AML-193 (cell line): ENCODE measurements around the gene TRAF3IP1.

Source experiments
- DNase-seq, 2 experiments: peaks; one replicate each; lab custom pipeline; 2025; lab: John Stamatoyannopoulos, UW

The TRAF3IP1 gene

GRCh38 chr2:238287737-238288649 is 32.3 kb upstream of the TRAF3IP1 start, which contains the start of gene PER2:
Gene PER2, minus strand, starts transcription at chr2:238288610. Its CDS starts 10,674 bp downstream, at chr2:238277936.
- DNase-seq, result peak; percentile 63 to 75

DNA sequence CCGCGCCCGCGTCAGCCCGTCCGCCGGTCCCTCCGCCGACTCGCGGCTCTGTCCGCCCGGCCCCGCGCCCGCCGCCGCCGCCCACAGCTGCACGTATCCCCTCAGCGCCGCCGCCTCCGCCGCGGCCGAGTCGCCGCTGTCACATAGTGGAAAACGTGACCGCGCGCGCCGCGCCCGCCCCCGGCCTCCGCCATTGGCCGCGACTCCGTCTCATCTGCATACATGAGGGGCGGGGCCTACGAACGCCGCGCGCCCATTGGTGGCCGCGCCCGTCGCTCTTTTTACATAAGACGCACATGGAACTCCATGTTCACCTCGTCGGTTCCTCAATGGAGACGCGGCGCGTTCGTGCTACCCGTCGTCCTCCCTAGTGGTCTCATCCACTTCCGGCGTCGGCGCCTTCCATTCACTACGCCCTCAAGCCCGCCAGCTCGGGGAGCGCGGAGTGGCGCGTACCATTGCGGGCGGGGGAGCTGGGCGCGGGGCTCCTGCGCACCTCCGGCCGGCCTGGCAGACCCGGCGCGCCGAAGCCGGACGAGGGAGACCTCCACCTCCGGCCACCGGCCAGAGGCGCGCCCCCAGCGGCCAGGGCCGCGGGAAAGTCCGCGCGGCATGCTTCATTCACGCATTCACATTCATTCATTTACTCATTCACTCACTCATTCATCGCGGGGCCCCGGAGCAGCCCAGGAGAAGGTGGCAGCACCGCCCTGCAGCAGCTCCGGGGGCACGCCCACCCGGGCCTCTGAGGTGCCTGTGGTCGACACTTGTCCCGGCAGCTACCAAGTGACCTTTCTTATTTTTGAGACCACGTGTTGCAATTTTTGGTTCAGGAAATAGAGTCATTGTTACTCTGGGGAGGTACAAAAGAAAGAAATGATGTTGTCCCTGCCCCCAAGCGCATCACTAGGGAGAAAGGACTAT is 31.4 kb upstream of the TRAF3IP1 start:
- DNase-seq, result peak; percentile 93 to 95

- no peak for DNase-seq
Measured at GRCh38 chr2:238289574-238289973, 30.7 kb upstream of the TRAF3IP1 start.

DNA sequence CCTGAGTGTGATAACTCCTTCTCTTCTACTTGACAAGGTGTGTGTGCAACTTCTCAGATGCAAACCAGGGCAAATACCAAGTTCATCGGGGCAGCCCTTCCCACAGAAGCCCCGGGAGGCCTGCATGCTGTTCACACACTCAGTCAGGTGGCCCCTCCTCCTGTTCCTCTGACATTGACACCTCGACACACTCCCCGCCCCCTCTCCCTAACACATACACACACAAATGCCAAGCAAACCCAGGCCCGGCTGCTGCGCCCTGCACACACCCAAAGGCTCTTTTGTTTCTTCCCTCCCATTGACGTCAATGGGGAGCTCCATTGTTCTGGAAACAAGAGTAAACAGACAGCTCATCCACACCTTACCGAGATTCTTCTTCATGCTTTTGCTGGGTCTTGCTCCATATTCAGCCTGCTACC is 30.2 kb upstream of the TRAF3IP1 start:
- DNase-seq, result no peak

DNA sequence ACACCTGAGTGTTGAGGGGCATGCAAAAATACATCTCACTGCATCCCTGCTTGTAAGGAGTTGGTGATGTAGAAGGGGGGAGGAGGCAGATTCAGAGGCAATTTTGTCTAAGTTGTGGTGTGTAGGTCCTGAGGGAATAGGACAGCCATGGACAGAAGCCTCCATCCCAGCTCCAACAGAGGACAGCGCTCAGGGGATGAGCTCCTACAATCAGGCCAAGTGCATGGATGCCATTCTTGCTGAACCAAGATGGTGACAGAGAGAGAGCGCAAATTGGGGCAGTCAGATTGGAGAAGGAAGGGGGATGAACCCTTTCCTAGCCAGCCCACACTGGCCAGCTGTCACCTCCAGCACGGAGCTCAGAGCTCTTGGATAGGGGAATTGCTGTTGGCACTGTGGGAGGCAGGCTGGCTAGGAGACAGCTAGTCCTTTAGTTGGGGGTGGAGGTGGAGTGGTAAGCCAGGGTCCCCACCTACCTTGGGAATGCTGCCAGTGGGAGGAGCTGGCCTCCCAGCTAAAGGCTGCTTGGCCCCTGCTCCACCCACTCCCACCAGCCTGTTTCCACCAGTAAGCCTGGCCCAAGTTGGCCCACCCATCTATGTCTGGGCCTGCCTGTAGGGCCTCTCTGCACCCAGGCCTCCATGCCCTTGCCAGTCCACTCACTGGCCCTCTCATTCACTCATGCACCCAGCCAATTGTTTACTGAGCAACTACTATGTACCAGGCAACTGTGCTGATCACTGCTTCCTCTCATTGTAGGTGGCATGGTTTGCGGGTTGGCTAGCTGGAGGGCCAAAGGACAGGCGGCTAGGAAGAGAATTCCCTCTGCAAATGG is 29.4 kb upstream of the TRAF3IP1 start:
- DNase-seq, result no peak

GRCh38 chr2:238291550-238292281 is 28.6 kb upstream of the TRAF3IP1 start:
- DNase-seq, result no peak

GRCh38 chr2:238294046-238294392 is 26.3 kb upstream of the TRAF3IP1 start:
- no peak for DNase-seq

DNA sequence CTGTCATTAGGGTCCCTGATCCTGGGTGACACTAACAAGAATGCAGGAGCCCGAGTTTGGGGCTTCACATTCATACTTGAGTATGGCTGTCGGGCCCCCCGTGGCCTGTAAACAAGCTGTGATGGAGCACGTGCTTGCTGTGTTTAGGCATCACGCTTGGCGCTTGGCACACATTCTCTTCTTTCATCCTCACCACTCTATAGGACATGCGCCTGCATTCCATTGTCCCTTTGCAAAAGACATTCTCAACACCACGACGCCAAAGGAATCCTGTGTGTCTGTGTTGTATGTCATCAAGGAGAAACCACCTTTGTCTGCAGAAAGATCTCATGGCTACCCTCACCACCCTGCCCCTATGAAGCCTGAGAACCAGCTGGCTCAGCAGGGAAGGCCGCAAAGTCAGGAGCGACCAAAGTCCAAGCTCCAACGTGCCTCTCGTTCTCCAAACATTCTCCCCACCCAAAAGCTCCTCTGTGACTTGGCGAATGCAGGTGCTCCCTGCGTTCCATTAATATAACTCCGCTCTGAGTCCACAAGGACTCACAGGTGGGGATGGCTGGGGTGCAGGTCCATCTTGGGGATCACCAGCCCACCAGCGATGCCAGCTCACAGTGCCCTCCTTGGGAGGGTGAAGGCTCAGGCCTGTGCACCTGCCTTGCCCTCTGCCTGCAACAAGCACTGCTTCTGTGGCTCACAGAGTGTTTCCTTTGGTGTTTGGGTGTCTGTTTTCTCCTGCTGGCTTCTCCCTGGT is 25.8 kb upstream of the TRAF3IP1 start:
- no peak for DNase-seq

- DNase-seq, result no peak
Measured at GRCh38 chr2:238295144-238296112, 24.9 kb upstream of the TRAF3IP1 start.

GRCh38 chr2:238296638-238297457 is 23.5 kb upstream of the TRAF3IP1 start:
- no peak for DNase-seq

- DNase-seq, result no peak
Measured at GRCh38 chr2:238299803-238300202, 20.5 kb upstream of the TRAF3IP1 start.

- no peak for DNase-seq
Measured at GRCh38 chr2:238302087-238302486, 18.2 kb upstream of the TRAF3IP1 start.

DNA sequence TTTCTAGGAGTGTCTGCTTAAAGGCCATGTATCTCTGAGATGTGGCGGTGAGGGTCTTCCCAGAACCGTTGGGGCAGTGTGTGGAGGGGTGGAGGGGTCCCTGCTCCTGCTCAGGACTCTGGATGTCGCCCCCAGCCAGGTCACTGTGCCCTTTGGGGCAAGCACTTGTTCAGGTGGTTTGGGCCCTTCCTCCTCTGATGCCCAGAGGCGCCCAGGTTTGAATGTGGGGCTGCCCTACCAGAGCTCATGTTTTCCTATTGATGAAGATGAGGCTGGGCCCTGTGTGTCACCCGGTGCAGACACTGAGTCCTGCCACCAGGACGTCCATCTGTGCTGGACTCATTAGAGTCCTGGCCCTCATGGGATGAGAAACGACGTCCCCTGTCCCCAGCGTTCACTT is 17.6 kb upstream of the TRAF3IP1 start:
- DNase-seq, result no peak

- DNase-seq, result no peak
Measured at GRCh38 chr2:238304116-238304515, 16.2 kb upstream of the TRAF3IP1 start.

DNA sequence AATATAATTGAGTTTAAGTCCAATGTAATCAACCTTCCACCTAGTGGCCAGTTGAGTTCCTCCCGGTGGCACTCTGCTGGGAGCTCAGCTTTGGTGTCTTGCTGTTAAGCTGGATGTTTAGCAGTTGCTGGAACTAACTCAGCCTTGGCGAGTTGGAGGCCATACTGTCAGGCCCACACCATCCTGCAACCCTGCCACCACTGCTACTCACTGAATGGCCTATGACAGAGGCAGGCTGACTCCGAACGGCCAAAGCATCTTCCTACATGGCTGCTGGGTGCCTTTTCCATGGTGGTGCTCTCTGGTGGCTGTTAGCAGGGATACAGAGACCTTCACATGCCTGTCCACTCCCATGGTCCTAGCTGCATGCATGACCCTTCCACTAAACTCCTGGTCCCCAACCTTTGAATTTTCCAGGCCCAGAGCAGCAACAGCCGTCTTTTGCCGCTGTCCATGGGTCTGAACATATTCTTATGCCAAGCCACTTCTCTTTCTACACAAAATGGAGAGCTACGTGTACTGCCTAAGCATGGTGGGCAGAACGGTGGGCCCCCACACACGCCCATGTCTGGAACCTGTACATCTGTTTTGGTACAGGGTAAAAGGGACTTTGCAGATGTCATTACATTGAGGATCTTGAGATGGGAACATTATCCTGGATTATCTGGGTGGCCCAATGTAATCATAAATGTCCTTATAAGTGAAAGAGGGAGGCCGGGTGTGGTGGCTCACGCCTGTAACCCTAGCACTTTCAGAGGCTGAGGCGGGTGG is 15.0 kb upstream of the TRAF3IP1 start:
- no peak for DNase-seq

DNA sequence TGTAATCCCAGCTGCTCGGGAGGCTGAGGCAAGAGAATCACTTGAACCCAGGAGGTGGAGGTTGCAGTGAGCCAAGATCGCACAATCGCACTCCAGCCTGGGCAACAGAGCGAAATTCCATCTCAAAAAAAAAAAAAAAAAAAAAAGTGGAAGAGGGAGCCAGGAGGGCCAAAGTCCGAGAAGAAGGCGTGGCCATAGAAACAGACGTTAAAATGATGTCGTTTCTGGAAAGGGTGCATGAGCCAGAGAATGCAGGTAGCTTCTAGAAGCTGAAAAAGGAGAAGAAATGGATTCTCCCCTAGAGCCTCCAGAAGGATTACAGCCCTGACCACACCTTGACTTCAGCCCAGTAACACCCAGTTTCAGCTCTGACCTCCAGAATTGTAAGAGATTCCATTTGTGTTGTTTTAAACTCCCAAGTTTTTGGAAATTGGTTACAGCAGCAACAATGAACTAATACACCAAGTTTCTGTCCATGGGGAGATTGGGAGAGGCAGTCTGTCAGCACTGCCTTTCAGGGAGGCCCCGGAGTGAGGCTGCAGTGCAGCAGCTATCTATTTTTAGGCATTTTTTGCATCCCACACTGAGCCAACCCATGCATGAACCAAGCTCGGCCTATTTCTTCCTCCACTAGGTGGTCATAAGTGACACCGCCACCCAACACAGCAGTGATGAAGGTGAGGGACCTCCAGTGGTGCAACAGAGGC is 14.2 kb upstream of the TRAF3IP1 start:
- DNase-seq, result no peak

DNA sequence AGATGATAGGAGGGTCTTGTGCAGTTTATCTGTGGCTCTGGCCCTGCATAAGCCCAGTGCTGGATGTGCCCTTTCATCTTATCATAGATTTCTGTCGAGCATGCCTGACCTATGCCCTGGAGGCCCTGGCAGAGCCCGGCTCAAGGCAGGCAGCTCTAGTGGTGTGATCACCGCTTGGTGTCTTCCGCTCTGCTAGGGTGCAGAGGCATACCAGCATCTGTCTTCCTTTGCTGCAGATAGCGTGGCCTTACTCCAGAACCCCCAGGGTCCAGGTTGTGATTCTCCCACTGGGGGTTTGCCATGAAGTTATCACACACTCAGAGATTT is 13.7 kb upstream of the TRAF3IP1 start:
- DNase-seq, result no peak
